ENCODE results near the gene TNFSF13. TPM values are rescaled to one million over a fixed set of nuclear protein-coding genes. Genes with fewer than 3 reads are reported as not detected.

TNFSF13 gene
- total RNA-seq, 1 experiment from 2014 or later = 3.2 TPM

DNA sequence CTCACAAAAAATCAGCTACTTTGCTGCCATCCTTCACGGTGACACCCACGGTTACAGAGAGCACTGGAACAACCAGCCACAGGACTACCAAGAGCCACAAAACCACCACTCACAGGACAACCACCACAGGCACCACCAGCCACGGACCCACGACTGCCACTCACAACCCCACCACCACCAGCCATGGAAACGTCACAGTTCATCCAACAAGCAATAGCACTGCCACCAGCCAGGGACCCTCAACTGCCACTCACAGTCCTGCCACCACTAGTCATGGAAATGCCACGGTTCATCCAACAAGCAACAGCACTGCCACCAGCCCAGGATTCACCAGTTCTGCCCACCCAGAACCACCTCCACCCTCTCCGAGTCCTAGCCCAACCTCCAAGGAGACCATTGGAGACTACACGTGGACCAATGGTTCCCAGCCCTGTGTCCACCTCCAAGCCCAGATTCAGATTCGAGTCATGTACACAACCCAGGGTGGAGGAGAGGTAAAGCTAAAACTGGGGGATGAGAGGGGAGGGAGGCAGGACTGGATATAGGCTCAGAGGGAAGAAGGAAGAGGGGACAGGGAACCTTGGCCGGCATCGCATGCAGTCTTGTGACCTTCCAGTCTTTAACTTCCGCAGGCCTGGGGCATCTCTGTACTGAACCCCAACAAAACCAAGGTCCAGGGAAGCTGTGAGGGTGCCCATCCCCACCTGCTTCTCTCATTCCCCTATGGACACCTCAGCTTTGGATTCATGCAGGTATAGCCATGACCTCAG is 21.5 kb downstream of the TNFSF13 start (continued):
- TF ChIP-seq, protein P1, sequence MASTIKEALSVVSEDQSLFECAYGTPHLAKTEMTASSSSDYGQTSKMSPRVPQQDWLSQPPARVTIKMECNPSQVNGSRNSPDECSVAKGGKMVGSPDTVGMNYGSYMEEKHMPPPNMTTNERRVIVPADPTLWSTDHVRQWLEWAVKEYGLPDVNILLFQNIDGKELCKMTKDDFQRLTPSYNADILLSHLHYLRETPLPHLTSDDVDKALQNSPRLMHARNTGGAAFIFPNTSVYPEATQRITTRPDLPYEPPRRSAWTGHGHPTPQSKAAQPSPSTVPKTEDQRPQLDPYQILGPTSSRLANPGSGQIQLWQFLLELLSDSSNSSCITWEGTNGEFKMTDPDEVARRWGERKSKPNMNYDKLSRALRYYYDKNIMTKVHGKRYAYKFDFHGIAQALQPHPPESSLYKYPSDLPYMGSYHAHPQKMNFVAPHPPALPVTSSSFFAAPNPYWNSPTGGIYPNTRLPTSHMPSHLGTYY (CRISPR knock-in tag; IDR thresholded peaks at IDR 0.05) = no peak
- TF ChIP-seq, protein P2, sequence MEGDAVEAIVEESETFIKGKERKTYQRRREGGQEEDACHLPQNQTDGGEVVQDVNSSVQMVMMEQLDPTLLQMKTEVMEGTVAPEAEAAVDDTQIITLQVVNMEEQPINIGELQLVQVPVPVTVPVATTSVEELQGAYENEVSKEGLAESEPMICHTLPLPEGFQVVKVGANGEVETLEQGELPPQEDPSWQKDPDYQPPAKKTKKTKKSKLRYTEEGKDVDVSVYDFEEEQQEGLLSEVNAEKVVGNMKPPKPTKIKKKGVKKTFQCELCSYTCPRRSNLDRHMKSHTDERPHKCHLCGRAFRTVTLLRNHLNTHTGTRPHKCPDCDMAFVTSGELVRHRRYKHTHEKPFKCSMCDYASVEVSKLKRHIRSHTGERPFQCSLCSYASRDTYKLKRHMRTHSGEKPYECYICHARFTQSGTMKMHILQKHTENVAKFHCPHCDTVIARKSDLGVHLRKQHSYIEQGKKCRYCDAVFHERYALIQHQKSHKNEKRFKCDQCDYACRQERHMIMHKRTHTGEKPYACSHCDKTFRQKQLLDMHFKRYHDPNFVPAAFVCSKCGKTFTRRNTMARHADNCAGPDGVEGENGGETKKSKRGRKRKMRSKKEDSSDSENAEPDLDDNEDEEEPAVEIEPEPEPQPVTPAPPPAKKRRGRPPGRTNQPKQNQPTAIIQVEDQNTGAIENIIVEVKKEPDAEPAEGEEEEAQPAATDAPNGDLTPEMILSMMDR (IDR thresholded peaks at IDR 0.05) = no peak
- TF ChIP-seq, protein P3, sequence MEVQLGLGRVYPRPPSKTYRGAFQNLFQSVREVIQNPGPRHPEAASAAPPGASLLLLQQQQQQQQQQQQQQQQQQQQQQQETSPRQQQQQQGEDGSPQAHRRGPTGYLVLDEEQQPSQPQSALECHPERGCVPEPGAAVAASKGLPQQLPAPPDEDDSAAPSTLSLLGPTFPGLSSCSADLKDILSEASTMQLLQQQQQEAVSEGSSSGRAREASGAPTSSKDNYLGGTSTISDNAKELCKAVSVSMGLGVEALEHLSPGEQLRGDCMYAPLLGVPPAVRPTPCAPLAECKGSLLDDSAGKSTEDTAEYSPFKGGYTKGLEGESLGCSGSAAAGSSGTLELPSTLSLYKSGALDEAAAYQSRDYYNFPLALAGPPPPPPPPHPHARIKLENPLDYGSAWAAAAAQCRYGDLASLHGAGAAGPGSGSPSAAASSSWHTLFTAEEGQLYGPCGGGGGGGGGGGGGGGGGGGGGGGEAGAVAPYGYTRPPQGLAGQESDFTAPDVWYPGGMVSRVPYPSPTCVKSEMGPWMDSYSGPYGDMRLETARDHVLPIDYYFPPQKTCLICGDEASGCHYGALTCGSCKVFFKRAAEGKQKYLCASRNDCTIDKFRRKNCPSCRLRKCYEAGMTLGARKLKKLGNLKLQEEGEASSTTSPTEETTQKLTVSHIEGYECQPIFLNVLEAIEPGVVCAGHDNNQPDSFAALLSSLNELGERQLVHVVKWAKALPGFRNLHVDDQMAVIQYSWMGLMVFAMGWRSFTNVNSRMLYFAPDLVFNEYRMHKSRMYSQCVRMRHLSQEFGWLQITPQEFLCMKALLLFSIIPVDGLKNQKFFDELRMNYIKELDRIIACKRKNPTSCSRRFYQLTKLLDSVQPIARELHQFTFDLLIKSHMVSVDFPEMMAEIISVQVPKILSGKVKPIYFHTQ (CRISPR knock-in tag; IDR thresholded peaks at IDR 0.05) = no peak
- TF ChIP-seq, protein P4, sequence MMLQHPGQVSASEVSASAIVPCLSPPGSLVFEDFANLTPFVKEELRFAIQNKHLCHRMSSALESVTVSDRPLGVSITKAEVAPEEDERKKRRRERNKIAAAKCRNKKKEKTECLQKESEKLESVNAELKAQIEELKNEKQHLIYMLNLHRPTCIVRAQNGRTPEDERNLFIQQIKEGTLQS (CRISPR knock-in tag; conservative IDR thresholded peaks at IDR 0.05) = no peak
- TF ChIP-seq, protein P5, sequence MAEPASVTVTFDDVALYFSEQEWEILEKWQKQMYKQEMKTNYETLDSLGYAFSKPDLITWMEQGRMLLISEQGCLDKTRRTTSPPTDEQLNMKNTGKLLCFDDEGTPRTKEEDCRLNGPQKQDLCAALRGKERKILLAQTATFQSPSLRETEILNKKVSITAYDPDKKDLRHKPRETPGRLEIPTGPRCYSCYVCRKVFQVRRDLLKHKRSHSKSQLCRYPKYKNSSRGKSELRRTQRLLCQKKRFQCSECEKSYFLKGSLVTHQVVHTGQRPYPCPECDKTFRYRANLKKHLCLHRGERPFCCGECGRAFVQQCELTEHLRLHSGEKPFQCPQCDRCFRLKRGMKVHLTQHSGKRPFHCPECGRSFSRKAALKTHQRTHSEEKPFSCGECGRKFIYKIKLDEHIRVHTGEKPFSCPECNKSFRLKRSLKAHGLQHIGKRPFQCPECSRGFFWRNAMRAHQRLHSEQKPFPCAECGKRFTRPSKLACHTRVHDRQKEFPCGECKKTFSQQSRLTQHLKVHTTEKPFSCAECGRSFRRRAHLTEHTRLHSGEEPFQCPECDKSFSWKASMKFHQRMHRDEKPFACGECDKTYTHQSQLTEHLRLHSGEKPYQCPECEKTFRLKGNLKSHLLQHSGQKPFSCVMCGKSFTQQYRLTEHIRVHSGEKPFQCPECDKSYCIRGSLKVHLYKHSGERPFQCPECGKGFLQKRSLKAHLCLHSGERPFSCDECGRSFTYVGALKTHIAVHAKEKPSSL (CRISPR knock-in tag; conservative IDR thresholded peaks at IDR 0.05) = no peak
- TF ChIP-seq FOXJ3 (CRISPR knock-in tag; IDR thresholded peaks at IDR 0.05; ENCODE audit: borderline replicate concordance) (no peak), MYBL2 (CRISPR knock-in tag; IDR thresholded peaks at IDR 0.05) (no peak), PRRX2 (CRISPR knock-in tag; IDR thresholded peaks at IDR 0.05) (no peak), HMGA2 (CRISPR knock-in tag; IDR thresholded peaks at IDR 0.05) (no peak), ZNF396 (CRISPR knock-in tag; IDR thresholded peaks at IDR 0.05; ENCODE audit: borderline replicate concordance) (no peak), NFATC4 (CRISPR knock-in tag; IDR thresholded peaks at IDR 0.05) (no peak)
- TF ChIP-seq, protein P6, sequence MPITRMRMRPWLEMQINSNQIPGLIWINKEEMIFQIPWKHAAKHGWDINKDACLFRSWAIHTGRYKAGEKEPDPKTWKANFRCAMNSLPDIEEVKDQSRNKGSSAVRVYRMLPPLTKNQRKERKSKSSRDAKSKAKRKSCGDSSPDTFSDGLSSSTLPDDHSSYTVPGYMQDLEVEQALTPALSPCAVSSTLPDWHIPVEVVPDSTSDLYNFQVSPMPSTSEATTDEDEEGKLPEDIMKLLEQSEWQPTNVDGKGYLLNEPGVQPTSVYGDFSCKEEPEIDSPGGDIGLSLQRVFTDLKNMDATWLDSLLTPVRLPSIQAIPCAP (CRISPR knock-in tag; IDR thresholded peaks at IDR 0.05) = no peak

DNA sequence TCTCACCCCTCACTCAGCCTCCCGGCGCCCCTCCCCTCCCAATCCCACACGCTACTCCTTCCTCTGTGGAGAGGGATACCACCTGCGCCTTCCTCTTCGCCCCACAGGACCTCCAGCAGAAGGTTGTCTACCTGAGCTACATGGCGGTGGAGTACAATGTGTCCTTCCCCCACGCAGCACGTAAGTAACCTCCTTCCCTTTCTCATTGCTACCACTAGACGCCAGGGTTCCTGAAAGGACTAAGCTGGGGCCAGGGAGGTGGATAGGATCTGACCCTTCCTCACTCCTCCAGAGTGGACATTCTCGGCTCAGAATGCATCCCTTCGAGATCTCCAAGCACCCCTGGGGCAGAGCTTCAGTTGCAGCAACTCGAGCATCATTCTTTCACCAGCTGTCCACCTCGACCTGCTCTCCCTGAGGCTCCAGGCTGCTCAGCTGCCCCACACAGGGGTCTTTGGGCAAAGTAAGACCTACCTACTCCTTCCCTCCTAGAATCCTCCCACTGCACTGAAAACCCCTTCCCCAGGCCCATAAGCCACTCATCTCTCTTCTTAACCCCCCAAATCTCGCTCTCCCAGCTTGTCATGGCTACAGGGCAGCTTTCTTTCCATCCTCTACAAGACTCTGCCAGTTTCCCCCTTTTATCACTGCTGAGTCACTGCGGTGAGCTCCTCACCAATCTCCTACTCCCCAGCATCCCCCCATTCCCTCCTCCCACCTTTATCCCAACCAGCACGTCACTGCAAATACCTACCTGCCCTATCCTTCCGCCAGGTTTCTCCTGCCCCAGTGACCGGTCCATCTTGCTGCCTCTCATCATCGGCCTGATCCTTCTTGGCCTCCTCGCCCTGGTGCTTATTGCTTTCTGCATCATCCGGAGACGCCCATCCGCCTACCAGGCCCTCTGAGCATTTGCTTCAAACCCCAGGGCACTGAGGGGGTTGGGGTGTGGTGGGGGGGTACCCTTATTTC is 22.3 kb downstream of the TNFSF13 start:
- Mint-ChIP-seq H3K27me3 (ENCODE audit: low read depth) (no peaks in the 10 kb centered on the region), H3K36me3 (peaks cover 36% of the 10 kb centered on the region), H3K4me1 (peaks cover 58% of the 10 kb centered on the region), H3K9me3 (no peaks in the 10 kb centered on the region), H3K4me3 (no peak overlapping the region), H3K27ac (peak overlapping the region; percentile 81)
- ATAC-seq (no peak), DNase-seq (ENCODE audit: low spot score) (no peak)
- POLR2A ChIA-PET = interaction anchor here (0.8 to 2.6 kb wide), 4 partner anchors 9 to 106 kb away, joined by 3 to 17 read pairs (median 5); partner anchors contain the start of genes ATP1B2 and SOX15
- CTCF ChIA-PET = interaction anchor here (1.3 to 4.3 kb wide), 5 partner anchors 9 to 92 kb away, joined by 3 to 36 read pairs (median 6); partner anchors contain the start of gene SOX15
- TF ChIP-seq, protein P7, sequence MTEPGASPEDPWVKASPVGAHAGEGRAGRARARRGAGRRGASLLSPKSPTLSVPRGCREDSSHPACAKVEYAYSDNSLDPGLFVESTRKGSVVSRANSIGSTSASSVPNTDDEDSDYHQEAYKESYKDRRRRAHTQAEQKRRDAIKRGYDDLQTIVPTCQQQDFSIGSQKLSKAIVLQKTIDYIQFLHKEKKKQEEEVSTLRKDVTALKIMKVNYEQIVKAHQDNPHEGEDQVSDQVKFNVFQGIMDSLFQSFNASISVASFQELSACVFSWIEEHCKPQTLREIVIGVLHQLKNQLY (CRISPR knock-in tag; IDR thresholded peaks at IDR 0.05) = no peak
- TF ChIP-seq, protein P8, sequence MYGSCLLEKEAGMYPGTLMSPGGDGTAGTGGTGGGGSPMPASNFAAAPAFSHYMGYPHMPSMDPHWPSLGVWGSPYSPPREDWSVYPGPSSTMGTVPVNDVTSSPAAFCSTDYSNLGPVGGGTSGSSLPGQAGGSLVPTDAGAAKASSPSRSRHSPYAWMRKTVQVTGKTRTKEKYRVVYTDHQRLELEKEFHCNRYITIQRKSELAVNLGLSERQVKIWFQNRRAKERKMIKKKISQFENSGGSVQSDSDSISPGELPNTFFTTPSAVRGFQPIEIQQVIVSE (CRISPR knock-in tag; IDR thresholded peaks at IDR 0.05; ENCODE audit: borderline replicate concordance) = no peak
- no peak for TF ChIP-seq ZNF232 (CRISPR knock-in tag; IDR thresholded peaks at IDR 0.05)
- TF ChIP-seq ZNF416 (CRISPR knock-in tag; IDR thresholded peaks at IDR 0.05) = no peak
- TF ChIP-seq EMX1 (CRISPR knock-in tag; IDR thresholded peaks at IDR 0.05) = no peak
- no peak for TF ChIP-seq SMAD4 (CRISPR knock-in tag; IDR thresholded peaks at IDR 0.05)
- no peak for TF ChIP-seq ZNF263 (CRISPR knock-in tag; IDR thresholded peaks at IDR 0.05; ENCODE audit: low read depth)
- no peak for TF ChIP-seq JUN (CRISPR knock-in tag; IDR thresholded peaks at IDR 0.05)
- TF ChIP-seq GTF2I (CRISPR knock-in tag; conservative IDR thresholded peaks at IDR 0.05) = no peak
- TF ChIP-seq OVOL2 (CRISPR knock-in tag; IDR thresholded peaks at IDR 0.05; ENCODE audit: borderline replicate concordance) = no peak
- TF ChIP-seq, protein P9, sequence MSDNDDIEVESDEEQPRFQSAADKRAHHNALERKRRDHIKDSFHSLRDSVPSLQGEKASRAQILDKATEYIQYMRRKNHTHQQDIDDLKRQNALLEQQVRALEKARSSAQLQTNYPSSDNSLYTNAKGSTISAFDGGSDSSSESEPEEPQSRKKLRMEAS (CRISPR knock-in tag; IDR thresholded peaks at IDR 0.05) = no peak
